Ishikawa (cell line): ENCODE results near the gene SOS1.

Source experiments
- CEBPB ChIP-seq: IDR thresholded peaks from 2 replicates; pipeline ENCODE4 v1.6.1; 2012
- CREB1 ChIP-seq: IDR thresholded peaks from 2 replicates; pipeline ENCODE4 v1.6.1; 2012; ENCODE audit warnings: low read depth
- EGR1 ChIP-seq: IDR thresholded peaks from 2 replicates; pipeline ENCODE4 v1.6.1; 2012
- EP300 ChIP-seq: IDR thresholded peaks from 2 replicates; pipeline ENCODE4 v1.6.1; 2012; ENCODE audit warnings: borderline replicate concordance
- FOXM1 ChIP-seq: IDR thresholded peaks from 2 replicates; pipeline ENCODE4 v1.6.1; 2012; ENCODE audit warnings: low read depth, borderline replicate concordance
- NFIC ChIP-seq: IDR thresholded peaks from 2 replicates; pipeline ENCODE4 v1.6.1; 2012
- RAD21 ChIP-seq: IDR thresholded peaks from 2 replicates; pipeline ENCODE4 v1.6.1; 2012; ENCODE audit warnings: low read depth
- REST ChIP-seq: IDR thresholded peaks from 2 replicates; pipeline ENCODE4 v1.6.1; 2012; ENCODE audit warnings: low read depth, mild to moderate bottlenecking
- TAF1 ChIP-seq: IDR thresholded peaks from 2 replicates; pipeline ENCODE4 v1.6.1; 2012; ENCODE audit warnings: low read depth, mild to moderate bottlenecking
- TCF12 ChIP-seq: IDR thresholded peaks from 2 replicates; pipeline ENCODE4 v1.6.1; 2012; ENCODE audit warnings: low read depth
- TEAD4 ChIP-seq: IDR thresholded peaks from 2 replicates; pipeline ENCODE4 v1.6.1; 2012
- USF1 ChIP-seq: IDR thresholded peaks from 2 replicates; pipeline ENCODE4 v1.6.1; 2012
- YY1 ChIP-seq: IDR thresholded peaks from 2 replicates; pipeline ENCODE4 v1.6.1; 2012; ENCODE audit warnings: low read depth
- ZBTB7A ChIP-seq: IDR thresholded peaks from 2 replicates; pipeline ENCODE4 v1.6.1; 2012; ENCODE audit warnings: low read depth
- TF ChIP-seq, protein P1 (sequence below): IDR thresholded peaks from 2 replicates; pipeline ENCODE4 v1.6.1; 2012

SOS1 gene

GRCh38 chr2:39136799-39137198, 15.9 kb upstream of the SOS1 start:
- TF ChIP-seq NFIC (no peak), TAF1 (no peak), USF1 (no peak), TEAD4 (no peak), FOXM1 (no peak), REST (no peak), TCF12 (no peak), CEBPB (no peak), RAD21 (no peak), EP300 (no peak), ZBTB7A (no peak), EGR1 (no peak), CREB1 (no peak), YY1 (no peak)
- TF ChIP-seq, protein P1, sequence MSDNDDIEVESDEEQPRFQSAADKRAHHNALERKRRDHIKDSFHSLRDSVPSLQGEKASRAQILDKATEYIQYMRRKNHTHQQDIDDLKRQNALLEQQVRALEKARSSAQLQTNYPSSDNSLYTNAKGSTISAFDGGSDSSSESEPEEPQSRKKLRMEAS, result no peak

GRCh38 chr2:39135690-39136259, 14.9 kb upstream of the SOS1 start:
- TF ChIP-seq NFIC (no peak), USF1 (no peak), EP300 (no peak), YY1 (no peak), REST (no peak)

GRCh38 chr2:39133215-39133851, 12.5 kb upstream of the SOS1 start:
- TF ChIP-seq ZBTB7A (no peak), TCF12 (no peak)
- TF ChIP-seq, protein P1, result no peak

DNA sequence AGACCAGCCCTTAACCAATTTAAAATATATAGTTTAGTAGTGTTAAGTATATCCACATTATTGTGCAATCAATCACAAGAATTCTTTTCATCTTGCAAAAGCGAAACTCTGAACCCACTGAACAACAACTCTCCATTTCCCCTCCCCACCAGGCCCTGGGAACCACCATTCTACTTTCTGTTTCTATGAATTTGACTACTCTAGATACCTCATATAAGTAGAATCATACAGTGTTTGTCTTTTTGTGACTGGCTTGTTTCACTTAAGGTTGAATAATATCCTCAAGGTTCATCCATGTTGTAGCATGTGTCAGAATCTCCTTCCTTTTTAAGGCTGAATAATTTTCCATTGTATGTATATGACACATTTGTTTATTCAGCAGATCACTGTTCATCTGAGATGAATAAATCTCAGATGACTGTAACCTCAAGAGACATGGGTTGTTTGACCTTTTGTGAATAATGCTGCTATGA, 8.1 kb upstream of the SOS1 start:
- no peak for TF ChIP-seq EP300
- TF ChIP-seq TCF12, result no peak
- TF ChIP-seq TAF1, result no peak
- TF ChIP-seq, protein P1, result no peak
- TF ChIP-seq RAD21, result no peak
- no peak for TF ChIP-seq USF1
- no peak for TF ChIP-seq ZBTB7A
- no peak for TF ChIP-seq CEBPB
- TF ChIP-seq CREB1, result no peak
- TF ChIP-seq REST, result no peak
- no peak for TF ChIP-seq NFIC
- TF ChIP-seq EGR1, result no peak
- no peak for TF ChIP-seq FOXM1
- TF ChIP-seq TEAD4, result no peak
- TF ChIP-seq YY1, result no peak
